Measurements from ENCODE around the gene ZNF679. TPM values are rescaled to one million over a fixed set of nuclear protein-coding genes. Genes with fewer than 3 reads are reported as not detected.
"Not testable (repeated sequence)": the region's sequence is repeated elsewhere in the genome, so short reads cannot be mapped to it uniquely, and the experiment has no call there.

The ZNF679 gene
- total RNA-seq, 4 donors from 2014 or later, result not detected

GRCh38 chr7:64313740-64314491 is 85.6 kb downstream of the ZNF679 start, which contains the start of gene ZNF736:
Gene ZNF736 (plus strand): TSS chr7:64313961. CDS start chr7:64314151, 190 bp downstream.
- no peaks in the 10 kb centered on the region for H3K27me3 ChIP-seq
- 0 to 1% methylated on average over 11 to 25 of the region's 33 CpGs for WGBS, 2 donors (ENCODE audit: low coverage in 1 of 2)
- H3K9me3 ChIP-seq, result no peaks in the 10 kb centered on the region
- H3K4me3 ChIP-seq, result peak within 1 kb of the TSS; percentile 60 to 65
- peaks cover 0 to 4% of the 10 kb centered on the region in 2 donors for H3K36me3 ChIP-seq
- peak; percentile 100 for ATAC-seq
- peaks cover 0 to 29% (median 9%) of the 10 kb centered on the region in 3 donors for H3K4me1 ChIP-seq
- TF ChIP-seq POLR2AphosphoS5 (IDR thresholded peaks at IDR 0.05), result peak; percentile 66
- peak; percentile 22 to 46 for TF ChIP-seq POLR2A (IDR thresholded peaks at IDR 0.05)
- no peak for TF ChIP-seq CTCF (IDR thresholded peaks at IDR 0.05)
- TF ChIP-seq EP300 (IDR thresholded peaks at IDR 0.05), result no peak
- peak within 1 kb of the TSS in 3 of 4 donors; percentile 65 to 74 (median 71) for H3K27ac ChIP-seq

GRCh38 chr7:64314566-64314965 is 86.3 kb downstream of the ZNF679 start:
- WGBS, 2 donors (ENCODE audit: low coverage in 1 of 2), result 5% methylated on average over 8 of the region's 10 CpGs; no CpG with 5 or more reads in 1 of the 2 donors
- Histone ChIP-seq H3K27ac (peak overlapping the region in 2 of 4 donors; percentile 71 to 74), H3K4me1 (peaks cover 0 to 29% (median 9%) of the 10 kb centered on the region in 3 donors), H3K4me3 (peak overlapping the region; percentile 60 to 65), H3K27me3 (no peaks in the 10 kb centered on the region), H3K36me3 (peaks cover 0 to 4% of the 10 kb centered on the region in 2 donors), H3K9me3 (no peaks in the 10 kb centered on the region)
- TF ChIP-seq CTCF (IDR thresholded peaks at IDR 0.05) (no peak), POLR2AphosphoS5 (IDR thresholded peaks at IDR 0.05) (no peak), POLR2A (IDR thresholded peaks at IDR 0.05) (no peak), EP300 (IDR thresholded peaks at IDR 0.05) (no peak)
- ATAC-seq, result no peak

GRCh38 chr7:64316031-64316742 is 87.9 kb downstream of the ZNF679 start:
- H3K4me3 ChIP-seq, H3K27me3 ChIP-seq, ATAC-seq, H3K27ac ChIP-seq, H3K36me3 ChIP-seq, H3K9me3 ChIP-seq: not testable (repeated sequence)
- 43 to 60% methylated on average over 1 of the region's 1 CpG for WGBS, 2 donors (ENCODE audit: low coverage in 1 of 2)
- H3K4me1 ChIP-seq, result peaks cover 0 to 29% (median 9%) of the 10 kb centered on the region in 3 donors

Other genes starting within 250 kb of the ZNF679 start
- not detected for gene ZNF722, start 229.6 kb upstream of the ZNF679 start, total RNA-seq
- gene ZNF727, start 183.0 kb upstream of the ZNF679 start, total RNA-seq, result 1 to 10 TPM; 1.2 to 5.1 (median 3.9) TPM
- gene ZNF735, start 21.3 kb upstream of the ZNF679 start, total RNA-seq, result not detected
- gene ZNF736, start 85.5 kb downstream of the ZNF679 start, total RNA-seq, result 1 to 10 TPM; 2.4 to 9.2 (median 7.5) TPM